Ishikawa (cell line): ENCODE data around the gene REC114.

Experiments used
- CEBPB ChIP-seq: IDR thresholded peaks from 2 replicates; pipeline ENCODE4 v1.6.1; 2012
- CREB1 ChIP-seq: IDR thresholded peaks from 2 replicates; pipeline ENCODE4 v1.6.1; 2012; ENCODE audit warnings: low read depth
- EGR1 ChIP-seq: IDR thresholded peaks from 2 replicates; pipeline ENCODE4 v1.6.1; 2012
- EP300 ChIP-seq: IDR thresholded peaks from 2 replicates; pipeline ENCODE4 v1.6.1; 2012; ENCODE audit warnings: borderline replicate concordance
- FOXM1 ChIP-seq: IDR thresholded peaks from 2 replicates; pipeline ENCODE4 v1.6.1; 2012; ENCODE audit warnings: low read depth, borderline replicate concordance
- MAX ChIP-seq: IDR thresholded peaks from 2 replicates; pipeline ENCODE4 v1.6.1; 2012
- NFIC ChIP-seq: IDR thresholded peaks from 2 replicates; pipeline ENCODE4 v1.6.1; 2012
- RAD21 ChIP-seq: IDR thresholded peaks from 2 replicates; pipeline ENCODE4 v1.6.1; 2012; ENCODE audit warnings: low read depth
- REST ChIP-seq: IDR thresholded peaks from 2 replicates; pipeline ENCODE4 v1.6.1; 2012; ENCODE audit warnings: low read depth, mild to moderate bottlenecking
- TAF1 ChIP-seq: IDR thresholded peaks from 2 replicates; pipeline ENCODE4 v1.6.1; 2012; ENCODE audit warnings: low read depth, mild to moderate bottlenecking
- TEAD4 ChIP-seq: IDR thresholded peaks from 2 replicates; pipeline ENCODE4 v1.6.1; 2012
- USF1 ChIP-seq: IDR thresholded peaks from 2 replicates; pipeline ENCODE4 v1.6.1; 2012
- ZBTB7A ChIP-seq: IDR thresholded peaks from 2 replicates; pipeline ENCODE4 v1.6.1; 2012; ENCODE audit warnings: low read depth

GRCh38 chr15:73426323-73426994, 16.5 kb upstream of the REC114 start:
- TF ChIP-seq FOXM1 (no peak), MAX (no peak), RAD21 (no peak), USF1 (no peak), EP300 (no peak), ZBTB7A (no peak), REST (no peak), CREB1 (no peak), TAF1 (no peak), EGR1 (no peak), TEAD4 (no peak), CEBPB (no peak), NFIC (no peak)
